HG03442 (cell line): Measurements from ENCODE around the gene PDE4D.

Experiments used
- ATAC-seq: cut with Tn5 transposase; IDR thresholded peaks from one replicate; pipeline ENCODE4 v1.9.1; 2021; ENCODE audit warnings: mild to moderate bottlenecking, moderate library complexity; ENCODE audit not compliant: unreplicated experiment

Gene PDE4D

GRCh38 chr5:59661954-59662615 lies 231.4 kb downstream of the PDE4D start:
- ATAC-seq: peak; percentile 57

- no peak for ATAC-seq
These were observed 232.2 kb downstream of the PDE4D start for GRCh38 chr5:59661311-59661710.

GRCh38 chr5:59660737-59661136 lies 232.8 kb downstream of the PDE4D start:
- ATAC-seq: no peak

GRCh38 chr5:59656351-59657254 lies 236.9 kb downstream of the PDE4D start:
- ATAC-seq: no peak

- no peak for ATAC-seq
These were observed 237.7 kb downstream of the PDE4D start for GRCh38 chr5:59655693-59656309.

- no peak for ATAC-seq
These were observed 238.8 kb downstream of the PDE4D start for GRCh38 chr5:59654691-59655090.

GRCh38 chr5:59652449-59652848 lies 241.1 kb downstream of the PDE4D start:
- ATAC-seq: no peak

GRCh38 chr5:59648949-59649921 lies 244.3 kb downstream of the PDE4D start:
- no peak for ATAC-seq

GRCh38 chr5:59648038-59648831 lies 245.3 kb downstream of the PDE4D start:
- no peak for ATAC-seq

GRCh38 chr5:59645380-59645779 lies 248.1 kb downstream of the PDE4D start:
- no peak for ATAC-seq

GRCh38 chr5:59640411-59640810 lies 253.1 kb downstream of the PDE4D start:
- no peak for ATAC-seq

GRCh38 chr5:59637884-59638580 lies 255.5 kb downstream of the PDE4D start:
- no peak for ATAC-seq

GRCh38 chr5:59629561-59629960 lies 264.0 kb downstream of the PDE4D start:
- ATAC-seq: no peak

- ATAC-seq: no peak
These were observed 265.3 kb downstream of the PDE4D start for GRCh38 chr5:59628062-59628828.

- ATAC-seq: no peak
These were observed 268.6 kb downstream of the PDE4D start for GRCh38 chr5:59624898-59625297.

GRCh38 chr5:59622848-59623247 lies 270.7 kb downstream of the PDE4D start:
- no peak for ATAC-seq

GRCh38 chr5:59621477-59621876 lies 272.0 kb downstream of the PDE4D start:
- no peak for ATAC-seq

GRCh38 chr5:59620535-59621212 lies 272.9 kb downstream of the PDE4D start:
- no peak for ATAC-seq
